K562 (cell line): Measurements from ENCODE around the gene DGKZ. TPM values are rescaled to one million over a fixed set of nuclear protein-coding genes. Genes with fewer than 3 reads are reported as not detected.

Experiments
- BCL6 ChIP-seq: fragments of 250-450 bp; sonication (Bioruptor Pico); IDR thresholded peaks from 2 replicates; pipeline ENCODE4 v1.4.0; 2020
- CREB5 ChIP-seq: fragments of 250-450 bp; sonication (Bioruptor Pico); IDR thresholded peaks from 2 replicates; pipeline ENCODE4 v1.5.0; 2020; ENCODE audit warnings: mild to moderate bottlenecking
- GTF2B ChIP-seq: IDR thresholded peaks from 2 replicates; pipeline ENCODE4 v1.6.1; 2011; ENCODE audit not compliant: insufficient read length; ENCODE audit errors: extremely low read depth
- HDAC1 ChIP-seq, 2 experiments: fragments of 450-650 bp; IDR thresholded peaks; 2 replicates each; pipeline ENCODE4 v1.6.1; 2016 to 2017; ENCODE audit warnings: inconsistent platforms in 1 of 2, mild to moderate bottlenecking in 1 of 2, moderate library complexity in 1 of 2
- HMBOX1 ChIP-seq: sonication (generic); IDR thresholded peaks from 2 replicates; pipeline ENCODE4 v1.6.1; 2016
- HNRNPK ChIP-seq: fragments of 200-400 bp; formaldehyde crosslinking; IDR thresholded peaks from one replicate; pipeline ENCODE4 v1.6.1; 2018; ENCODE audit warnings: mild to moderate bottlenecking, low read depth, low read length; ENCODE audit not compliant: poor library complexity, severe bottlenecking
- KAT7 ChIP-seq: sonication (generic); formaldehyde crosslinking; IDR thresholded peaks from 2 replicates; pipeline ENCODE4 v1.8.0; 2022; ENCODE audit warnings: missing genetic modification reagents, mild to moderate bottlenecking, borderline replicate concordance
- LARP7 ChIP-seq: fragments of 450-650 bp; IDR thresholded peaks from 2 replicates; pipeline ENCODE4 v1.6.1; 2016
- MIER1 ChIP-seq: fragments of 450-650 bp; IDR thresholded peaks from 2 replicates; pipeline ENCODE4 v1.6.1; 2016; ENCODE audit warnings: antibody characterized with exemption, mild to moderate bottlenecking, low read depth
- POLR2AphosphoS2 ChIP-seq: IDR thresholded peaks from 2 replicates; pipeline ENCODE4 v1.6.1; 2012; ENCODE audit warnings: low read length, improper control_type of control experiment
- PURB ChIP-seq: sonication (generic); formaldehyde crosslinking; IDR thresholded peaks from 2 replicates; pipeline ENCODE4 v1.9.0; 2021; ENCODE audit warnings: low read depth, mild to moderate bottlenecking, missing genetic modification reagents
- RERE ChIP-seq: sonication (generic); formaldehyde crosslinking; IDR thresholded peaks from 2 replicates; pipeline ENCODE4 v1.8.0; 2023; ENCODE audit warnings: missing genetic modification reagents, mild to moderate bottlenecking, borderline replicate concordance
- STAT5A ChIP-seq: IDR thresholded peaks from 2 replicates; pipeline ENCODE4 v1.6.1; 2012; ENCODE audit warnings: low read length, inconsistent platforms, borderline replicate concordance
- TAL1 ChIP-seq: fragments of 450-650 bp; IDR thresholded peaks from 2 replicates; pipeline ENCODE4 v1.6.1; 2016; ENCODE audit warnings: mild to moderate bottlenecking
- ZFX ChIP-seq: sonication (generic); formaldehyde crosslinking; IDR thresholded peaks from 2 replicates; pipeline ENCODE4 v1.8.0; 2022; ENCODE audit warnings: mild to moderate bottlenecking, missing genetic modification reagents, moderate library complexity
- ZKSCAN3 ChIP-seq: fragments of 250-450 bp; sonication (Bioruptor Pico); IDR thresholded peaks from 2 replicates; pipeline ENCODE4 v1.4.0; 2020
- ZNF12 ChIP-seq: sonication (generic); formaldehyde crosslinking; IDR thresholded peaks from 2 replicates; pipeline ENCODE4 v1.4.0; 2020; ENCODE audit warnings: mild to moderate bottlenecking, missing genetic modification reagents
- ZNF224 ChIP-seq: sonication (generic); formaldehyde crosslinking; IDR thresholded peaks from 2 replicates; pipeline ENCODE4 v1.8.0; 2022; ENCODE audit warnings: mild to moderate bottlenecking, missing genetic modification reagents
- ZNF431 ChIP-seq: sonication (generic); formaldehyde crosslinking; IDR thresholded peaks from 2 replicates; pipeline ENCODE4 v1.8.0; 2022; ENCODE audit warnings: mild to moderate bottlenecking, missing genetic modification reagents
- ZNF561 ChIP-seq: fragments of 450-650 bp; formaldehyde crosslinking; conservative IDR thresholded peaks from 2 replicates; pipeline ENCODE4 v1.4.0; 2020; ENCODE audit warnings: mild to moderate bottlenecking, moderate library complexity
- ZNF76 ChIP-seq: fragments of 250-450 bp; sonication (Bioruptor Pico); IDR thresholded peaks from 2 replicates; pipeline ENCODE4 v1.4.0; 2020; ENCODE audit warnings: mild to moderate bottlenecking, moderate library complexity, borderline replicate concordance
- polyA plus RNA-seq, 8 experiments: library from polyadenylated mRNA; depleted of rRNA in 4 of 8; stranded (reverse) in 5 of 8; unstranded in 3 of 8; fragments of >200 nt; fragmentation: Nextera tagmentation in 2 of 8; fragmentation: Illumina TruSeq in 1 of 8; extraction: Ambion mirVana in 2 of 8; extraction: Trizol in 1 of 8; gene quantifications; 2 replicates each; pipeline versions ENCODE4 v1.2.1 to v1.2.3, GENCODE V29; 2011 to 2014; ENCODE audit warnings: inconsistent platforms in 1 of 8, missing spikeins in 1 of 8
- total RNA-seq, 7 experiments: library from RNA; depleted of rRNA in 6 of 7; stranded (reverse); fragments of >200 nt in 6 of 7; fragmentation: Illumina TruSeq in 2 of 7; extraction: Trizol in 2 of 7; gene quantifications; 2 replicates each; pipeline versions ENCODE4 v1.2.1 to v1.2.3, GENCODE V29; 2011 to 2021; ENCODE audit warnings: low replicate concordance in 1 of 7

DGKZ gene
- total and polyA plus RNA-seq, 9 of the 15 experiments (the other 6 are each of a cell fraction or from before 2014, with no cell fraction given) = 0.51 to 100 (median 44.2) TPM

GRCh38 chr11:46392421-46393230 lies 45.4 kb downstream of the DGKZ start (continued):
- TF ChIP-seq KAT7 (CRISPR knock-in tag) (peak; percentile 91; the same call in 1 of the 2 replicates), ZFX (CRISPR knock-in tag) (peak; percentile 45), STAT5A (no peak), PURB (no peak), ZKSCAN3 (CRISPR knock-in tag) (no peak), ZNF431 (peak; percentile 77; the same call in 1 of the 2 replicates), LARP7 (no peak), ZNF12 (CRISPR knock-in tag) (peak; percentile 56), HNRNPK (no peak), HMBOX1 (no peak), ZNF224 (CRISPR knock-in tag) (peak; percentile 78; the same call in 1 of the 2 replicates), POLR2AphosphoS2 (no peak), ZNF561 (CRISPR knock-in tag) (no peak), BCL6 (CRISPR knock-in tag) (no peak), MIER1 (peak; percentile 97), ZNF76 (CRISPR knock-in tag) (no peak), TAL1 (no peak), GTF2B (no peak), RERE (CRISPR knock-in tag) (0 out of 2 replicates have a peak, but pooled peaks have one; percentile 89), CREB5 (CRISPR knock-in tag) (no peak), HDAC1 (IDR thresholded peaks at IDR 0.05) (peak in 1 of 2 experiments; percentile 95; a peak in 2 of 4 replicates)
